PC-3 (cell line): ENCODE measurements around the gene TUBAL3. TPM values are rescaled to one million over a fixed set of nuclear protein-coding genes. Genes with fewer than 3 reads are reported as not detected.

Experiments
- ATAC-seq: fragments of 200-7000 bp; cut with Tn5 transposase; 2 replicates; pipeline ENCODE4 v1.9.1; 2020; ENCODE audit warnings: mild to moderate bottlenecking, moderate library complexity
- BruUV-seq: library from RNA; stranded (reverse); fragments of 400-500 nt; replicated peaks from 2 replicates; lab custom pipeline; 2021; lab: Mats Ljungman, UMichigan
- CTCF ChIA-PET: fragments of 300-600 bp; sonication (Branson Sonifier 250); formaldehyde crosslinking; loops from one replicate; lab custom pipeline; 2022; ENCODE audit warnings: antibody characterized with exemption; lab: Charles Lee
- POLR2A ChIA-PET: fragments of 300-600 bp; sonication (Branson Sonifier 250); formaldehyde crosslinking; loops from one replicate; lab custom pipeline; 2022; ENCODE audit warnings: antibody characterized with exemption; ENCODE audit not compliant: unreplicated experiment; lab: Charles Lee
- DNase-seq: peaks from one replicate; pipeline ENCODE4 v3.0.0-alpha.2; 2015
- H2AFZ ChIP-seq: fragments of 300-600 bp; sonication (generic); 2 replicates; pipeline ENCODE4 v1.6.0; 2016; ENCODE audit warnings: antibody characterized with exemption, low read length
- H3F3A ChIP-seq: fragments of 300-600 bp; sonication (generic); one replicate; pipeline ENCODE4 v1.6.0; 2017; ENCODE audit warnings: antibody characterized with exemption, low read length, control low read depth, mild to moderate bottlenecking; ENCODE audit not compliant: unreplicated experiment
- H3K27ac ChIP-seq: fragments of 300-600 bp; sonication (generic); 2 replicates; pipeline ENCODE4 v1.5.1; 2016; ENCODE audit warnings: mild to moderate bottlenecking, low read length
- H3K27me3 ChIP-seq: fragments of 300-600 bp; sonication (generic); 2 replicates; pipeline ENCODE4 v1.6.1; 2016; ENCODE audit warnings: low read length, mixed read lengths
- H3K36me3 ChIP-seq: fragments of 300-600 bp; sonication (generic); 2 replicates; pipeline ENCODE4 v1.6.1; 2016; ENCODE audit warnings: low read depth, mixed run types, low read length, mixed read lengths
- H3K4me1 ChIP-seq: fragments of 300-600 bp; sonication (generic); 2 replicates; pipeline ENCODE4 v1.5.1; 2016; ENCODE audit warnings: low read length; ENCODE audit not compliant: insufficient read depth
- H3K4me2 ChIP-seq: fragments of 300-600 bp; sonication (generic); 2 replicates; pipeline ENCODE4 v1.6.0; 2016; ENCODE audit warnings: low read length
- H3K4me3 ChIP-seq: fragments of 300-600 bp; sonication (generic); 2 replicates; pipeline ENCODE4 v1.5.1; 2016; ENCODE audit warnings: mild to moderate bottlenecking, low read length, mixed read lengths
- H3K79me2 ChIP-seq: fragments of 300-600 bp; sonication (generic); 2 replicates; pipeline ENCODE4 v1.6.1; 2017; ENCODE audit warnings: low read length, mixed read lengths
- H3K9ac ChIP-seq: fragments of 300-600 bp; sonication (generic); 2 replicates; pipeline ENCODE4 v1.6.0; 2016; ENCODE audit warnings: mild to moderate bottlenecking, low read length
- H3K9me2 ChIP-seq: fragments of 300-600 bp; sonication (generic); replicated peaks from 2 replicates; pipeline ENCODE4 v1.6.1; 2016; ENCODE audit warnings: mixed run types, low read length, mixed read lengths
- H3K9me3 ChIP-seq: fragments of 300-600 bp; sonication (generic); 2 replicates; pipeline ENCODE4 v1.6.1; 2016; ENCODE audit warnings: low read length, mixed read lengths
- H4K20me1 ChIP-seq: fragments of 300-600 bp; sonication (generic); 2 replicates; pipeline ENCODE4 v1.6.1; 2016; ENCODE audit warnings: low read length, mixed read lengths
- EZH2 ChIP-seq: fragments of 300-600 bp; sonication (generic); IDR thresholded peaks from one replicate; pipeline ENCODE4 v1.6.1; 2017; ENCODE audit warnings: antibody characterized with exemption, mild to moderate bottlenecking, low read length; ENCODE audit not compliant: unreplicated experiment
- EZH2phosphoT487 ChIP-seq: fragments of 300-600 bp; sonication (generic); IDR thresholded peaks from 2 replicates; pipeline ENCODE4 v1.6.1; 2018; ENCODE audit warnings: mild to moderate bottlenecking, antibody characterized with exemption, low read length, borderline replicate concordance
- intact Hi-C: fragments of 100-400 bp; cut with micrococcal nuclease; formaldehyde crosslinking; loops from 2 replicates; pipeline ENCODE4 v1.9.0; 2023
- total RNA-seq: library from RNA; depleted of rRNA; stranded (reverse); fragments of >200 nt; gene quantifications from 2 replicates; pipeline ENCODE4 v1.2.3, GENCODE V29; 2014; rRNA removed
- TF ChIP-seq, protein P1 (sequence below): fragments of 300-600 bp; sonication (generic); conservative IDR thresholded peaks from 2 replicates; pipeline ENCODE4 v1.5.1; 2017; ENCODE audit warnings: antibody characterized with exemption, low read depth, mild to moderate bottlenecking, low read length

Gene TUBAL3
- total RNA-seq, 1 experiment from 2014 or later, result not detected

DNA sequence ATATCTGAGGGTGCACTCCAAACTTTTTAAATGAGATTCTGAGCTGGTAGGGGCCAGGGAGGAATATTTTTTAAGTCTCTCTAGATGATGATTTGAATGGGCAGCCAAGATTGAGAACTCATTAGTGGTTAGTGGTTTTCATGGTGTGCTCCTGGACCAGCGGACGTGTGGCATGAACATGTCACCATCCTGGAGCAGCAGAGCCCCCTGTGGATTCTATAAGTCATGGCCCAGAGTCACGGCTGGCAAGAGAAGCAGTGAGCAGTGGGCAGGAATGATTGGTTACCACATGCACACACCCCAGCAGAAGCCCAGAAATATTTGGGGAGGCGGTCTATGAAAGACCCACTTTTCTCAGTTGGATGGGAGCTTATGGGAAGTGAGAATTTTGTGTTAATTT lies 61.1 kb downstream of the TUBAL3 start:
- Histone ChIP-seq H3F3A (no peaks in the 10 kb centered on the region), H3K9me2 (no peaks in the 10 kb centered on the region), H3K79me2 (no peaks in the 10 kb centered on the region), H4K20me1 (no peaks in the 10 kb centered on the region), H3K4me2 (no peak overlapping the region), H3K36me3 (no peaks in the 10 kb centered on the region), H3K27me3 (no peaks in the 10 kb centered on the region), H3K9me3 (no peaks in the 10 kb centered on the region), H2AFZ (no peak overlapping the region), H3K9ac (no peak overlapping the region), H3K4me1 (no peaks in the 10 kb centered on the region), H3K4me3 (no peak overlapping the region), H3K27ac (no peak overlapping the region)
- no peak for ATAC-seq
- ChIA-PET CTCF (no interaction called here), POLR2A (no interaction called here)
- TF ChIP-seq EZH2phosphoT487 (no peak), EZH2 (no peak)
- TF ChIP-seq, protein P1, sequence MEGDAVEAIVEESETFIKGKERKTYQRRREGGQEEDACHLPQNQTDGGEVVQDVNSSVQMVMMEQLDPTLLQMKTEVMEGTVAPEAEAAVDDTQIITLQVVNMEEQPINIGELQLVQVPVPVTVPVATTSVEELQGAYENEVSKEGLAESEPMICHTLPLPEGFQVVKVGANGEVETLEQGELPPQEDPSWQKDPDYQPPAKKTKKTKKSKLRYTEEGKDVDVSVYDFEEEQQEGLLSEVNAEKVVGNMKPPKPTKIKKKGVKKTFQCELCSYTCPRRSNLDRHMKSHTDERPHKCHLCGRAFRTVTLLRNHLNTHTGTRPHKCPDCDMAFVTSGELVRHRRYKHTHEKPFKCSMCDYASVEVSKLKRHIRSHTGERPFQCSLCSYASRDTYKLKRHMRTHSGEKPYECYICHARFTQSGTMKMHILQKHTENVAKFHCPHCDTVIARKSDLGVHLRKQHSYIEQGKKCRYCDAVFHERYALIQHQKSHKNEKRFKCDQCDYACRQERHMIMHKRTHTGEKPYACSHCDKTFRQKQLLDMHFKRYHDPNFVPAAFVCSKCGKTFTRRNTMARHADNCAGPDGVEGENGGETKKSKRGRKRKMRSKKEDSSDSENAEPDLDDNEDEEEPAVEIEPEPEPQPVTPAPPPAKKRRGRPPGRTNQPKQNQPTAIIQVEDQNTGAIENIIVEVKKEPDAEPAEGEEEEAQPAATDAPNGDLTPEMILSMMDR, result 0 out of 2 replicates have a peak, but pooled peaks have one; percentile 15
- intact Hi-C loops, result no loop called here
- DNase-seq, result no peak
- no TSS peak for BruUV-seq

Other genes starting within 250 kb of the TUBAL3 start
- gene AKR1C8, start 219.7 kb downstream of the TUBAL3 start, total RNA-seq, result not detected in 2 replicates
- gene AKR1C4, start 208.0 kb downstream of the TUBAL3 start, total RNA-seq, result not detected in 2 replicates
- gene UCN3, start 39.9 kb downstream of the TUBAL3 start, total RNA-seq, result not detected in 2 replicates
- gene NET1, start 7.7 kb upstream of the TUBAL3 start, total RNA-seq, result 86.9 and 88.2 TPM in 2 replicates
- gene CALML5, start 94.7 kb upstream of the TUBAL3 start, total RNA-seq, result not detected in 2 replicates
- not detected in 2 replicates for gene CALML3, start 120.1 kb upstream of the TUBAL3 start, total RNA-seq